K562 (cell line): ENCODE measurements around the gene INVS. TPM values are rescaled to one million over a fixed set of nuclear protein-coding genes. Genes with fewer than 3 reads are reported as not detected.
A peak's percentile ranks its signal among the peaks of the same experiment; 100 is the strongest.

Experiments
- BCL6 ChIP-seq: fragments of 250-450 bp; sonication (Bioruptor Pico); IDR thresholded peaks from 2 replicates; pipeline ENCODE4 v1.4.0; 2020
- GABPB1 ChIP-seq: sonication (generic); formaldehyde crosslinking; IDR thresholded peaks from 2 replicates; pipeline ENCODE4 v1.8.0; 2022; ENCODE audit warnings: mild to moderate bottlenecking, missing genetic modification reagents
- GATA2 ChIP-seq: sonication (generic); formaldehyde crosslinking; IDR thresholded peaks from 2 replicates; pipeline ENCODE4 v1.4.0; 2020; ENCODE audit warnings: mild to moderate bottlenecking, missing genetic modification reagents
- HCFC1 ChIP-seq: IDR thresholded peaks from 2 replicates; pipeline ENCODE4 v1.6.1; 2012; ENCODE audit warnings: low read depth, low read length, improper control_type of control experiment
- HDAC6 ChIP-seq: IDR thresholded peaks from 2 replicates; pipeline ENCODE4 v1.6.1; 2012; ENCODE audit warnings: low read depth, mild to moderate bottlenecking, control low read depth, inconsistent platforms, low read length, moderate library complexity
- HMG20A ChIP-seq: fragments of 450-650 bp; formaldehyde crosslinking; conservative IDR thresholded peaks from 2 replicates; pipeline ENCODE4 v1.4.0; 2020; ENCODE audit warnings: mild to moderate bottlenecking, mixed read lengths
- JUN ChIP-seq, 2 experiments: sonication (generic) in 1 of 2; formaldehyde crosslinking in 1 of 2; IDR thresholded peaks; 2 replicates each; pipeline versions ENCODE4 v1.6.1 to v1.8.0; 2012 to 2022; ENCODE audit warnings: borderline replicate concordance in 2 of 2, mild to moderate bottlenecking in 2 of 2, improper control_type of control experiment in 1 of 2, low read depth in 1 of 2, low read length in 1 of 2, missing genetic modification reagents in 1 of 2
- NR3C1 ChIP-seq: sonication (generic); formaldehyde crosslinking; IDR thresholded peaks from 2 replicates; pipeline ENCODE4 v1.8.1; 2022; ENCODE audit warnings: missing genetic modification reagents
- PHTF2 ChIP-seq: fragments of 250-450 bp; sonication (Bioruptor Pico); IDR thresholded peaks from 2 replicates; pipeline ENCODE4 v1.5.0; 2021; ENCODE audit warnings: mild to moderate bottlenecking
- POLR2AphosphoS5 ChIP-seq: IDR thresholded peaks from 2 replicates; pipeline ENCODE4 v1.6.1; 2011; ENCODE audit warnings: mild to moderate bottlenecking, low read depth, low read length, moderate library complexity; ENCODE audit not compliant: control insufficient read depth, insufficient read depth
- POLR3G ChIP-seq: IDR thresholded peaks from 2 replicates; pipeline ENCODE4 v1.6.1; 2011; ENCODE audit not compliant: insufficient read length, insufficient replicate concordance; ENCODE audit errors: extremely low read depth
- SP2 ChIP-seq: IDR thresholded peaks from 2 replicates; pipeline ENCODE4 v1.6.1; 2011; ENCODE audit warnings: mild to moderate bottlenecking, low read depth, low read length, moderate library complexity; ENCODE audit not compliant: poor library complexity, severe bottlenecking; ENCODE audit errors: extremely low read depth
- SUPT5H ChIP-seq: fragments of 450-650 bp; IDR thresholded peaks from 2 replicates; pipeline ENCODE4 v1.6.1; 2016
- TFAM ChIP-seq: fragments of 250-450 bp; sonication (Bioruptor Pico); conservative IDR thresholded peaks from 2 replicates; pipeline ENCODE4 v1.5.0; 2021; ENCODE audit warnings: mild to moderate bottlenecking, moderate library complexity
- TRIM28 ChIP-seq: fragments of 450-650 bp; IDR thresholded peaks from 2 replicates; pipeline ENCODE4 v1.6.1; 2017
- TSC22D4 ChIP-seq: fragments of 450-650 bp; IDR thresholded peaks from 2 replicates; pipeline ENCODE4 v1.6.1; 2016; ENCODE audit warnings: missing genetic modification characterization, missing biosample characterization, control low read depth
- ZFP36 ChIP-seq: fragments of 150-350 bp; IDR thresholded peaks from 2 replicates; pipeline ENCODE4 v1.6.1; 2018; ENCODE audit warnings: low read length, low read depth; ENCODE audit not compliant: partially characterized antibody
- ZNF232 ChIP-seq: sonication (generic); formaldehyde crosslinking; IDR thresholded peaks from 2 replicates; pipeline ENCODE4 v1.8.0; 2022; ENCODE audit warnings: mild to moderate bottlenecking, missing genetic modification reagents
- ZNF274 ChIP-seq: IDR thresholded peaks from 2 replicates; pipeline ENCODE4 v1.6.1; 2011; ENCODE audit warnings: low read depth, mild to moderate bottlenecking, low read length, moderate library complexity, borderline replicate concordance
- polyA plus RNA-seq, 8 experiments: library from polyadenylated mRNA; depleted of rRNA in 4 of 8; stranded (reverse) in 5 of 8; unstranded in 3 of 8; fragments of >200 nt; fragmentation: Nextera tagmentation in 2 of 8; fragmentation: Illumina TruSeq in 1 of 8; extraction: Ambion mirVana in 2 of 8; extraction: Trizol in 1 of 8; gene quantifications; 2 replicates each; pipeline versions ENCODE4 v1.2.1 to v1.2.3, GENCODE V29; 2011 to 2014; ENCODE audit warnings: inconsistent platforms in 1 of 8, missing spikeins in 1 of 8
- total RNA-seq, 7 experiments: library from RNA; depleted of rRNA in 6 of 7; stranded (reverse); fragments of >200 nt in 6 of 7; fragmentation: Illumina TruSeq in 2 of 7; extraction: Trizol in 2 of 7; gene quantifications; 2 replicates each; pipeline versions ENCODE4 v1.2.1 to v1.2.3, GENCODE V29; 2011 to 2021; ENCODE audit warnings: low replicate concordance in 1 of 7
- TF ChIP-seq, protein P1 (sequence below), 2 experiments: fragments of 250-450 bp in 1 of 2; fragments of 450-650 bp in 1 of 2; sonication (Bioruptor Pico) in 1 of 2; IDR thresholded peaks; 2 replicates each; pipeline versions ENCODE4 v1.6.1 to v1.8.0; 2016 to 2021; ENCODE audit warnings: mild to moderate bottlenecking in 2 of 2, moderate library complexity in 2 of 2, missing compliant biosample characterization in 1 of 2, missing genetic modification characterization in 1 of 2
- TF ChIP-seq, protein P2 (sequence below): sonication (generic); formaldehyde crosslinking; IDR thresholded peaks from 2 replicates; pipeline ENCODE4 v1.8.1; 2023; ENCODE audit warnings: mild to moderate bottlenecking, missing genetic modification reagents
- TF ChIP-seq, protein P3 (sequence below): fragments of 250-450 bp; sonication (Bioruptor Pico); IDR thresholded peaks from 2 replicates; pipeline ENCODE4 v1.5.0; 2022; ENCODE audit warnings: mild to moderate bottlenecking
- TF ChIP-seq, protein P4 (sequence below): sonication (generic); formaldehyde crosslinking; IDR thresholded peaks from 2 replicates; pipeline ENCODE4 v1.5.0; 2020; ENCODE audit warnings: missing genetic modification reagents

Gene INVS
- total and polyA plus RNA-seq, 9 of the 15 experiments (the other 6 are each of a cell fraction or from before 2014, with no cell fraction given), result 0.77 to 18.5 (median 10.0) TPM

DNA sequence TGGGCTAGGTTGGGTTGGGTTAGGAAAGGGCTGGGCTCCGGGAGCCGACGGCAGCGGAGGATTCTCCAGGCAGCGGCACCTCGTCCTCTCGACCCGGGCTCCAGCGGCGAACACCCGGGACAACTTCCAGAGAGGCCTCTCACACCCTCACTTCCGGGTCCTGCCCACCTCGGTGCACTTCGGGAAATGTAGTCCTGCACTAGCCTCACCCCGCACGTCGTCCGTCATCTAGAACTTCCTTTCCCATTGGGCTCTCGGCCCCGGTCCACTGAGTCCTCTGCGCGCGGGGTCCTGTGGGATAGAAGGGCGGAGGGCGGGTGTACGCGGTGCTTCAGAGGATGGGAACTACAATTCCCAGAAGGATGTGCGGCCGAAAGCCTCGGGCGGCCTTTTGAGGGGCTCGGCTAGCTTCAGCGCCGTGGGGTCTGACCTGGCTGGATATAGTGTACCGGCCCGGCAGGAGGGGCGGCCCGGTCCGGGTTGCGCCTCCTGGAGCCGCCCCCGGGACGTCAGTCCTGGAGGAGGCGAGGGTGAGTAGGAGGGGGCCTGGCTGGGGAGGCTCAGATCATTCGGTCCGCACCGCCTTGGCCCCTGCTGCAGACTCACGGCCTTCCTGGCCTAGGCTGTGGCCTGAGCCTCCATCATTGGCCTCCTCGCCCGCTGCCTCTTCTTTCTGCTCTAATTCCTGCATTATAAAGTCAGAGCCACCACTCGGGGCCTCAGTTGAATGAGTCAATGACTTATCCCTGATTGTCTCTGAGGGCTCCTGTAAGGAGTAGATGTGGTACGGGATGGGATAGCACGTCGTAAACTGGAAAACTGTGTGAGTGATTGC, at the start of gene INVS, which contains the start of gene ERP44 (continued):
- TF ChIP-seq, protein P1, sequence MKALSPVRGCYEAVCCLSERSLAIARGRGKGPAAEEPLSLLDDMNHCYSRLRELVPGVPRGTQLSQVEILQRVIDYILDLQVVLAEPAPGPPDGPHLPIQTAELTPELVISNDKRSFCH (CRISPR knock-in tag; IDR thresholded peaks at IDR 0.05), result no peak
- TF ChIP-seq, protein P1 (tag; IDR thresholded peaks at IDR 0.05), result peak; percentile 67
- TF ChIP-seq ZNF274, result no peak
- TF ChIP-seq, protein P2, sequence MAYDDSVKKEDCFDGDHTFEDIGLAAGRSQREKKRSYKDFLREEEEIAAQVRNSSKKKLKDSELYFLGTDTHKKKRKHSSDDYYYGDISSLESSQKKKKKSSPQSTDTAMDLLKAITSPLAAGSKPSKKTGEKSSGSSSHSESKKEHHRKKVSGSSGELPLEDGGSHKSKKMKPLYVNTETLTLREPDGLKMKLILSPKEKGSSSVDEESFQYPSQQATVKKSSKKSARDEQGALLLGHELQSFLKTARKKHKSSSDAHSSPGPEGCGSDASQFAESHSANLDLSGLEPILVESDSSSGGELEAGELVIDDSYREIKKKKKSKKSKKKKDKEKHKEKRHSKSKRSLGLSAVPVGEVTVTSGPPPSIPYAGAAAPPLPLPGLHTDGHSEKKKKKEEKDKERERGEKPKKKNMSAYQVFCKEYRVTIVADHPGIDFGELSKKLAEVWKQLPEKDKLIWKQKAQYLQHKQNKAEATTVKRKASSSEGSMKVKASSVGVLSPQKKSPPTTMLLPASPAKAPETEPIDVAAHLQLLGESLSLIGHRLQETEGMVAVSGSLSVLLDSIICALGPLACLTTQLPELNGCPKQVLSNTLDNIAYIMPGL (CRISPR knock-in tag), result no peak
- no peak for TF ChIP-seq PHTF2 (CRISPR knock-in tag)
- TF ChIP-seq SP2, result no peak
- TF ChIP-seq JUN (IDR thresholded peaks at IDR 0.05; ENCODE audit: borderline replicate concordance, low read depth, low read length), result peak; percentile 44; the same call in 1 of the 2 replicates
- no peak for TF ChIP-seq JUN (CRISPR knock-in tag; IDR thresholded peaks at IDR 0.05; ENCODE audit: borderline replicate concordance)
- TF ChIP-seq GABPB1 (CRISPR knock-in tag), result peak; percentile 96
- TF ChIP-seq, protein P3, sequence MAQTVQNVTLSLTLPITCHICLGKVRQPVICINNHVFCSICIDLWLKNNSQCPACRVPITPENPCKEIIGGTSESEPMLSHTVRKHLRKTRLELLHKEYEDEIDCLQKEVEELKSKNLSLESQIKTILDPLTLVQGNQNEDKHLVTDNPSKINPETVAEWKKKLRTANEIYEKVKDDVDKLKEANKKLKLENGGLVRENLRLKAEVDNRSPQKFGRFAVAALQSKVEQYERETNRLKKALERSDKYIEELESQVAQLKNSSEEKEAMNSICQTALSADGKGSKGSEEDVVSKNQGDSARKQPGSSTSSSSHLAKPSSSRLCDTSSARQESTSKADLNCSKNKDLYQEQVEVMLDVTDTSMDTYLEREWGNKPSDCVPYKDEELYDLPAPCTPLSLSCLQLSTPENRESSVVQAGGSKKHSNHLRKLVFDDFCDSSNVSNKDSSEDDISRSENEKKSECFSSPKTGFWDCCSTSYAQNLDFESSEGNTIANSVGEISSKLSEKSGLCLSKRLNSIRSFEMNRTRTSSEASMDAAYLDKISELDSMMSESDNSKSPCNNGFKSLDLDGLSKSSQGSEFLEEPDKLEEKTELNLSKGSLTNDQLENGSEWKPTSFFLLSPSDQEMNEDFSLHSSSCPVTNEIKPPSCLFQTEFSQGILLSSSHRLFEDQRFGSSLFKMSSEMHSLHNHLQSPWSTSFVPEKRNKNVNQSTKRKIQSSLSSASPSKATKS (CRISPR knock-in tag), result no peak
- no peak for TF ChIP-seq TRIM28
- TF ChIP-seq BCL6 (CRISPR knock-in tag), result peak; percentile 71; the same call in 1 of the 2 replicates
- no peak for TF ChIP-seq ZFP36
- TF ChIP-seq HDAC6, result no peak
- TF ChIP-seq HMG20A (CRISPR knock-in tag), result no peak
- TF ChIP-seq, protein P4, sequence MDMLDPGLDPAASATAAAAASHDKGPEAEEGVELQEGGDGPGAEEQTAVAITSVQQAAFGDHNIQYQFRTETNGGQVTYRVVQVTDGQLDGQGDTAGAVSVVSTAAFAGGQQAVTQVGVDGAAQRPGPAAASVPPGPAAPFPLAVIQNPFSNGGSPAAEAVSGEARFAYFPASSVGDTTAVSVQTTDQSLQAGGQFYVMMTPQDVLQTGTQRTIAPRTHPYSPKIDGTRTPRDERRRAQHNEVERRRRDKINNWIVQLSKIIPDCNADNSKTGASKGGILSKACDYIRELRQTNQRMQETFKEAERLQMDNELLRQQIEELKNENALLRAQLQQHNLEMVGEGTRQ (CRISPR knock-in tag), result no peak
- TF ChIP-seq TSC22D4 (tag), result no peak
- TF ChIP-seq POLR2AphosphoS5, result peak; percentile 65; the same call in 1 of the 2 replicates
- no peak for TF ChIP-seq ZNF232 (CRISPR knock-in tag)
- TF ChIP-seq SUPT5H, result peak; percentile 86
- TF ChIP-seq POLR3G, result no peak
- peak; percentile 98 for TF ChIP-seq HCFC1
- TF ChIP-seq GATA2 (CRISPR knock-in tag), result no peak
- no peak for TF ChIP-seq TFAM (CRISPR knock-in tag)
- no peak for TF ChIP-seq NR3C1
